ENCODE results near the gene CDK10.

DNA sequence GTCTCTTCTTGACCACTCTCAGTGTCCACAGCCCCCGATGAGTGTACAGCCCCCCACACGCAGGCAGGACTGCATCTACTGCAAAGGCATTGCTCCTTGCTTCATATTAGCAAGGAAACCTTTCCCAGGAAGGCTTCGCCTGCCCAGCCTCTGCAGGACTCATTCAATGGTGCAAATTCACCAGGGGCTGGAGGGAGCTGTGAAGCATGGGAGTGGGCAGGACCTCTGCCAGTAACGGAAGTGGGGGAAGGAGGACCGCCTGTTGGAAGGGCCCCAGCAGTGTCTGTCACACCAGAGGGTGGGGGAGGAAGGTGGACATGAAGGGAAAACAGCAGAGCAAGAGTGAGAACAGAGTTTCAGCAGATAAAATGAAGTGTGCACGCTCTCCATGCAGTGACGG, 26.3 kb upstream of the CDK10 start:
- TF ChIP-seq, protein P1, sequence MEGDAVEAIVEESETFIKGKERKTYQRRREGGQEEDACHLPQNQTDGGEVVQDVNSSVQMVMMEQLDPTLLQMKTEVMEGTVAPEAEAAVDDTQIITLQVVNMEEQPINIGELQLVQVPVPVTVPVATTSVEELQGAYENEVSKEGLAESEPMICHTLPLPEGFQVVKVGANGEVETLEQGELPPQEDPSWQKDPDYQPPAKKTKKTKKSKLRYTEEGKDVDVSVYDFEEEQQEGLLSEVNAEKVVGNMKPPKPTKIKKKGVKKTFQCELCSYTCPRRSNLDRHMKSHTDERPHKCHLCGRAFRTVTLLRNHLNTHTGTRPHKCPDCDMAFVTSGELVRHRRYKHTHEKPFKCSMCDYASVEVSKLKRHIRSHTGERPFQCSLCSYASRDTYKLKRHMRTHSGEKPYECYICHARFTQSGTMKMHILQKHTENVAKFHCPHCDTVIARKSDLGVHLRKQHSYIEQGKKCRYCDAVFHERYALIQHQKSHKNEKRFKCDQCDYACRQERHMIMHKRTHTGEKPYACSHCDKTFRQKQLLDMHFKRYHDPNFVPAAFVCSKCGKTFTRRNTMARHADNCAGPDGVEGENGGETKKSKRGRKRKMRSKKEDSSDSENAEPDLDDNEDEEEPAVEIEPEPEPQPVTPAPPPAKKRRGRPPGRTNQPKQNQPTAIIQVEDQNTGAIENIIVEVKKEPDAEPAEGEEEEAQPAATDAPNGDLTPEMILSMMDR (IDR thresholded peaks at IDR 0.05), result no peak
- no peak for TF ChIP-seq POLR2AphosphoS5 (IDR thresholded peaks at IDR 0.05; ENCODE audit: low read depth, low read length)
- no peak for TF ChIP-seq SIN3A (IDR thresholded peaks at IDR 0.05; ENCODE audit: borderline replicate concordance, insufficient read depth, low read depth, low read length)
